ENCODE results near the gene TMEM170A. TPM values are rescaled to one million over a fixed set of nuclear protein-coding genes. Genes with fewer than 3 reads are reported as not detected.

The TMEM170A gene
- total RNA-seq, 1 experiment from 2014 or later, result 45.6 TPM

GRCh38 chr16:75485230-75486013 is 20.9 kb upstream of the TMEM170A start (continued):
- TF ChIP-seq IRF2 (CRISPR knock-in tag; IDR thresholded peaks at IDR 0.05; ENCODE audit: borderline replicate concordance, low read depth) (no peak), ZNF396 (CRISPR knock-in tag; IDR thresholded peaks at IDR 0.05; ENCODE audit: borderline replicate concordance) (no peak), FOXK1 (CRISPR knock-in tag; IDR thresholded peaks at IDR 0.05) (no peak), TEAD1 (CRISPR knock-in tag; IDR thresholded peaks at IDR 0.05) (no peak), CREB1 (CRISPR knock-in tag; IDR thresholded peaks at IDR 0.05) (no peak), FOXP4 (CRISPR knock-in tag; IDR thresholded peaks at IDR 0.05) (no peak), USF1 (CRISPR knock-in tag; IDR thresholded peaks at IDR 0.05) (no peak)

- Mint-ChIP-seq H3K27ac (no peak overlapping the region), H3K9me3 (no peaks in the 10 kb centered on the region), H3K4me3 (no peak overlapping the region), H3K36me3 (peaks cover 23% of the 10 kb centered on the region), H3K27me3 (ENCODE audit: low read depth) (no peaks in the 10 kb centered on the region), H3K4me1 (peaks cover 9% of the 10 kb centered on the region)
- DNase-seq (ENCODE audit: low spot score) (no peak), ATAC-seq (no peak)
- CTCF ChIA-PET, result no interaction called here
- no peak for TF ChIP-seq MAX (CRISPR knock-in tag; IDR thresholded peaks at IDR 0.05)
- no peak for TF ChIP-seq GTF2I (CRISPR knock-in tag; conservative IDR thresholded peaks at IDR 0.05)
- no peak for TF ChIP-seq ZBTB21 (CRISPR knock-in tag; IDR thresholded peaks at IDR 0.05; ENCODE audit: borderline replicate concordance)
- TF ChIP-seq TEAD4 (CRISPR knock-in tag; IDR thresholded peaks at IDR 0.05), result no peak
- no peak for TF ChIP-seq ELF4 (CRISPR knock-in tag; IDR thresholded peaks at IDR 0.05; ENCODE audit: low read depth)
- TF ChIP-seq AR (CRISPR knock-in tag; IDR thresholded peaks at IDR 0.05), result no peak
- no peak for TF ChIP-seq RORB (CRISPR knock-in tag; IDR thresholded peaks at IDR 0.05)
- no peak for TF ChIP-seq ZNF263 (CRISPR knock-in tag; IDR thresholded peaks at IDR 0.05; ENCODE audit: low read depth)
- TF ChIP-seq PRRX2 (CRISPR knock-in tag; IDR thresholded peaks at IDR 0.05), result no peak
- POLR2A ChIA-PET, result no interaction called here
Observed at GRCh38 chr16:75483222-75483621, 18.7 kb upstream of the TMEM170A start.

GRCh38 chr16:75482434-75483205 is 18.1 kb upstream of the TMEM170A start:
- Mint-ChIP-seq H3K9me3 (no peaks in the 10 kb centered on the region), H3K27ac (no peak overlapping the region), H3K4me1 (peaks cover 9% of the 10 kb centered on the region), H3K27me3 (ENCODE audit: low read depth) (no peaks in the 10 kb centered on the region), H3K4me3 (no peak overlapping the region), H3K36me3 (peaks cover 23% of the 10 kb centered on the region)
- ATAC-seq, result no peak
- CTCF ChIA-PET, result no interaction called here
- TF ChIP-seq FOXJ3 (CRISPR knock-in tag; IDR thresholded peaks at IDR 0.05; ENCODE audit: borderline replicate concordance) (no peak), ATF2 (CRISPR knock-in tag; IDR thresholded peaks at IDR 0.05; ENCODE audit: borderline replicate concordance, low read depth) (no peak), E2F1 (CRISPR knock-in tag; IDR thresholded peaks at IDR 0.05) (no peak), NFE2L1 (CRISPR knock-in tag; IDR thresholded peaks at IDR 0.05) (no peak), GTF2I (CRISPR knock-in tag; conservative IDR thresholded peaks at IDR 0.05) (no peak), SMAD3 (CRISPR knock-in tag; IDR thresholded peaks at IDR 0.05; ENCODE audit: borderline replicate concordance) (no peak), NR2C2 (CRISPR knock-in tag; IDR thresholded peaks at IDR 0.05) (no peak), ESRRA (CRISPR knock-in tag; IDR thresholded peaks at IDR 0.05; ENCODE audit: borderline replicate concordance) (no peak)
- DNase-seq (ENCODE audit: low spot score), result no peak
- POLR2A ChIA-PET, result no interaction called here

All from WTC11 (cell line).